Endometrial microvascular endothelial cells (primary cell): ENCODE measurements around the gene CYP24A1. TPM values are rescaled to one million over a fixed set of nuclear protein-coding genes. Genes with fewer than 3 reads are reported as not detected.

ENCODE experiments used
- in situ Hi-C: cut with HindIII; loops from 2 replicates; pipeline ENCODE4 v1.10.0; 2017; ENCODE audit warnings: low sequenced_read_pairs, low pct_unique_long_range_greater_than_20kb; ENCODE audit errors: inconsistent ontology term
- total RNA-seq: library from RNA; depleted of rRNA; stranded (reverse); fragments of >200 nt; gene quantifications from one replicate; pipeline ENCODE4 v1.2.3, GENCODE V29; 2015; ENCODE audit errors: inconsistent ontology term

Gene CYP24A1
- total RNA-seq, 1 donor from 2014 or later: not detected

GRCh38 chr20:54123587-54124180 lies 50.1 kb downstream of the CYP24A1 start:
- in situ Hi-C loops: no loop called here

GRCh38 chr20:54122681-54123586 lies 50.9 kb downstream of the CYP24A1 start:
- in situ Hi-C loops: no loop called here

- in situ Hi-C loops: no loop called here
Measured at GRCh38 chr20:54122189-54122588, 51.6 kb downstream of the CYP24A1 start.

- in situ Hi-C loops: no loop called here
Measured at GRCh38 chr20:54119744-54120143, 54.0 kb downstream of the CYP24A1 start.

- in situ Hi-C loops: no loop called here
Measured at GRCh38 chr20:54118220-54119001, 55.4 kb downstream of the CYP24A1 start.

- in situ Hi-C loops: no loop called here
Measured at GRCh38 chr20:54116550-54117235, 57.1 kb downstream of the CYP24A1 start.

GRCh38 chr20:54115172-54115854 lies 58.5 kb downstream of the CYP24A1 start:
- in situ Hi-C loops: no loop called here

GRCh38 chr20:54114109-54114508 lies 59.7 kb downstream of the CYP24A1 start:
- in situ Hi-C loops: no loop called here

GRCh38 chr20:54113566-54113965 lies 60.2 kb downstream of the CYP24A1 start:
- in situ Hi-C loops: no loop called here

GRCh38 chr20:54112221-54112884 lies 61.4 kb downstream of the CYP24A1 start:
- in situ Hi-C loops: no loop called here

GRCh38 chr20:54111460-54111859 lies 62.3 kb downstream of the CYP24A1 start:
- in situ Hi-C loops: no loop called here

GRCh38 chr20:54110457-54110856 lies 63.3 kb downstream of the CYP24A1 start:
- in situ Hi-C loops: no loop called here

GRCh38 chr20:54110041-54110440 lies 63.7 kb downstream of the CYP24A1 start:
- in situ Hi-C loops: no loop called here

GRCh38 chr20:54108817-54109216 lies 65.0 kb downstream of the CYP24A1 start:
- in situ Hi-C loops: no loop called here

- in situ Hi-C loops: no loop called here
Measured at GRCh38 chr20:54108326-54108642, 65.5 kb downstream of the CYP24A1 start.

- in situ Hi-C loops: no loop called here
Measured at GRCh38 chr20:54107600-54108325, 66.0 kb downstream of the CYP24A1 start.

- in situ Hi-C loops: no loop called here
Measured at GRCh38 chr20:54107181-54107580, 66.6 kb downstream of the CYP24A1 start.

- in situ Hi-C loops: no loop called here
Measured at GRCh38 chr20:54106162-54106561, 67.6 kb downstream of the CYP24A1 start.
